Ascending aorta (tissue), 2 donors: Measurements from ENCODE around the gene DNAJB9. TPM values are rescaled to one million over a fixed set of nuclear protein-coding genes. Genes with fewer than 3 reads are reported as not detected.
"Not testable (repeated sequence)": the region's sequence is repeated elsewhere in the genome, so short reads cannot be mapped to it uniquely, and the experiment has no call there.

ENCODE experiments used
- DNase-seq, 2 donors: peaks; one replicate each; pipeline ENCODE4 v3.0.0-alpha.2; 2019; ENCODE audit warnings: low spot score in 2 of 2
- H3K27ac ChIP-seq, 2 donors: fragments of 200-600 bp; sonication (generic); one replicate each; pipeline ENCODE4 v1.5.1; 2016 to 2017; ENCODE audit warnings: mild to moderate bottlenecking in 1 of 2
- H3K27me3 ChIP-seq: fragments of 200-600 bp; sonication (generic); one replicate; pipeline ENCODE4 v1.5.1; 2017
- H3K36me3 ChIP-seq, 2 donors: fragments of 200-600 bp; sonication (generic); one replicate each; pipeline ENCODE4 v1.5.1; 2016
- H3K4me1 ChIP-seq, 2 donors: fragments of 200-600 bp; sonication (generic); one replicate each; pipeline ENCODE4 v1.5.1; 2016 to 2017; ENCODE audit warnings: mild to moderate bottlenecking in 1 of 2
- H3K4me3 ChIP-seq, 2 donors: fragments of 200-600 bp; sonication (generic); one replicate each; pipeline ENCODE4 v1.5.1; 2016 to 2017; ENCODE audit warnings: mild to moderate bottlenecking in 1 of 2
- H3K9me3 ChIP-seq, 2 donors: fragments of 200-600 bp; sonication (generic); one replicate each; pipeline ENCODE4 v1.5.1; 2016
- CTCF ChIP-seq, 3 experiments: fragments of 200-600 bp in 2 of 3; fragments of 450-650 bp in 1 of 3; sonication (generic) in 2 of 3; IDR thresholded peaks; one replicate each; pipeline ENCODE4 v1.5.1; 2016 to 2019; ENCODE audit warnings: antibody characterized with exemption in 3 of 3, mild to moderate bottlenecking in 1 of 3, moderate library complexity in 1 of 3
- intact Hi-C: fragments of 100-400 bp; cut with DNase I; formaldehyde crosslinking; loops from one replicate; pipeline ENCODE4 v1.15.1; 2023
- total RNA-seq: library from RNA; depleted of rRNA; stranded (reverse); fragments of >200 nt; gene quantifications from one replicate; pipeline ENCODE4 v1.1.0, GENCODE V29; 2016

Gene DNAJB9
- total RNA-seq, 1 donor from 2014 or later, result 7.5 TPM

- H3K36me3 ChIP-seq, result no peaks in the 10 kb centered on the region
- DNase-seq, result no peak
- no peaks in the 10 kb centered on the region for H3K4me1 ChIP-seq
- intact Hi-C loops, result no loop called here
- no peak overlapping the region for H3K27ac ChIP-seq
- no peaks in the 10 kb centered on the region for H3K27me3 ChIP-seq
- no peak for TF ChIP-seq CTCF (IDR thresholded peaks at IDR 0.05)
- H3K9me3 ChIP-seq, result no peaks in the 10 kb centered on the region
- no peak overlapping the region for H3K4me3 ChIP-seq
Observed at GRCh38 chr7:108541478-108541877, 28.2 kb upstream of the DNAJB9 start.

GRCh38 chr7:108548141-108548896 lies 21.4 kb upstream of the DNAJB9 start:
- H3K4me1 ChIP-seq, H3K4me3 ChIP-seq, H3K27me3 ChIP-seq, intact Hi-C loops, H3K27ac ChIP-seq, DNase-seq, H3K9me3 ChIP-seq, H3K36me3 ChIP-seq: not testable (repeated sequence)

GRCh38 chr7:108556665-108557064 lies 13.0 kb upstream of the DNAJB9 start:
- H3K4me3 ChIP-seq, intact Hi-C loops, H3K27me3 ChIP-seq, H3K27ac ChIP-seq, H3K36me3 ChIP-seq, DNase-seq, H3K4me1 ChIP-seq: not testable (repeated sequence)
- H3K9me3 ChIP-seq, result peaks cover 11 to 41% of the 10 kb centered on the region in 2 donors

GRCh38 chr7:108557191-108557590 lies 12.5 kb upstream of the DNAJB9 start:
- H3K27ac ChIP-seq, result no peak overlapping the region
- TF ChIP-seq CTCF (IDR thresholded peaks at IDR 0.05), result no peak
- no peaks in the 10 kb centered on the region for H3K4me1 ChIP-seq
- intact Hi-C loops, result no loop called here
- no peak for DNase-seq
- H3K27me3 ChIP-seq, result no peaks in the 10 kb centered on the region
- H3K36me3 ChIP-seq, result no peaks in the 10 kb centered on the region
- peaks cover 11 to 43% of the 10 kb centered on the region in 2 donors for H3K9me3 ChIP-seq
- H3K4me3 ChIP-seq, result no peak overlapping the region

- no peak overlapping the region for H3K4me3 ChIP-seq
- H3K4me1 ChIP-seq, result no peaks in the 10 kb centered on the region
- intact Hi-C loops, result no loop called here
- DNase-seq, result no peak
- no peaks in the 10 kb centered on the region for H3K36me3 ChIP-seq
- no peak for TF ChIP-seq CTCF (IDR thresholded peaks at IDR 0.05)
- no peak overlapping the region for H3K27ac ChIP-seq
- H3K27me3 ChIP-seq, result no peaks in the 10 kb centered on the region
- peaks cover 11 to 45% of the 10 kb centered on the region in 2 donors for H3K9me3 ChIP-seq
Observed at GRCh38 chr7:108557617-108558016, 12.1 kb upstream of the DNAJB9 start.

GRCh38 chr7:108559253-108559652 lies 10.4 kb upstream of the DNAJB9 start:
- Histone ChIP-seq H3K27me3 (no peaks in the 10 kb centered on the region), H3K9me3 (peaks cover 11 to 59% of the 10 kb centered on the region in 2 donors), H3K4me3 (no peak overlapping the region), H3K36me3 (peaks cover 0 to 10% of the 10 kb centered on the region in 2 donors), H3K4me1 (no peaks in the 10 kb centered on the region), H3K27ac (no peak overlapping the region)
- DNase-seq, result no peak
- TF ChIP-seq CTCF (IDR thresholded peaks at IDR 0.05), result no peak
- intact Hi-C loops, result no loop called here
